Smooth muscle cell (in vitro differentiated cells): ENCODE measurements around the gene VSNL1. TPM values are rescaled to one million over a fixed set of nuclear protein-coding genes. Genes with fewer than 3 reads are reported as not detected.

Experiments used
- DNase-seq: peaks from one replicate; lab custom pipeline; 2025; ENCODE audit not compliant: unreplicated experiment; lab: John Stamatoyannopoulos, UW
- H2AFZ ChIP-seq: fragments of 200-600 bp; sonication (generic); 2 replicates; pipeline ENCODE4 v1.6.0; 2016; ENCODE audit warnings: antibody characterized with exemption, low read depth, mild to moderate bottlenecking
- H3F3A ChIP-seq: fragments of 200-600 bp; sonication (generic); 2 replicates; pipeline ENCODE4 v1.6.0; 2017; ENCODE audit warnings: antibody characterized with exemption, low read depth
- H3K27ac ChIP-seq: fragments of 200-600 bp; sonication (generic); 2 replicates; pipeline ENCODE4 v1.5.1; 2016; ENCODE audit warnings: low read depth, mild to moderate bottlenecking
- H3K27me3 ChIP-seq: fragments of 200-600 bp; sonication (generic); 2 replicates; pipeline ENCODE4 v1.6.1; 2016; ENCODE audit warnings: low read depth, mild to moderate bottlenecking
- H3K36me3 ChIP-seq: fragments of 200-600 bp; sonication (generic); 2 replicates; pipeline ENCODE4 v1.5.1; 2016; ENCODE audit warnings: low read depth
- H3K4me1 ChIP-seq: fragments of 200-600 bp; sonication (generic); 2 replicates; pipeline ENCODE4 v1.5.1; 2016; ENCODE audit warnings: low read depth
- H3K4me2 ChIP-seq: fragments of 200-600 bp; sonication (generic); 2 replicates; pipeline ENCODE4 v1.6.0; 2016; ENCODE audit warnings: mild to moderate bottlenecking
- H3K4me3 ChIP-seq: fragments of 200-600 bp; sonication (generic); 2 replicates; pipeline ENCODE4 v1.5.1; 2016; ENCODE audit warnings: mild to moderate bottlenecking
- H3K79me2 ChIP-seq: fragments of 200-600 bp; sonication (generic); 2 replicates; pipeline ENCODE4 v1.6.0; 2016; ENCODE audit warnings: low read depth, mild to moderate bottlenecking
- H3K9ac ChIP-seq: fragments of 200-600 bp; sonication (generic); 2 replicates; pipeline ENCODE4 v1.6.0; 2016; ENCODE audit warnings: low read depth
- H3K9me3 ChIP-seq: fragments of 200-600 bp; sonication (generic); replicated peaks from 2 replicates; pipeline ENCODE4 v1.5.1; 2016; ENCODE audit warnings: low read depth
- H4K20me1 ChIP-seq: fragments of 200-600 bp; sonication (generic); 2 replicates; pipeline ENCODE4 v1.6.0; 2016; ENCODE audit warnings: low read depth
- CTCF ChIP-seq: fragments of 200-600 bp; sonication (generic); IDR thresholded peaks from 2 replicates; pipeline ENCODE4 v1.5.1; 2017; ENCODE audit warnings: borderline replicate concordance, mild to moderate bottlenecking, antibody characterized with exemption; ENCODE audit not compliant: insufficient read depth, poor library complexity, severe bottlenecking
- WGBS: methylation state at CpG from one replicate; pipeline ENCODE4 v1.1.7; 2016; ENCODE audit warnings: low lambda C conversion rate; 5-methylcytosine and 5-hydroxymethylcytosine counted together
- polyA plus RNA-seq: library from polyadenylated mRNA; unstranded; fragments of >200 nt; fragmentation: Nextera tagmentation; extraction: Ambion mirVana; gene quantifications from 2 replicates; pipeline ENCODE4 v1.2.1, GENCODE V29; 2016
- total RNA-seq: library from RNA; depleted of rRNA; stranded (reverse); fragments of >200 nt; gene quantifications from 2 replicates; pipeline ENCODE4 v1.2.3, GENCODE V29; 2014

Gene VSNL1
- total and polyA plus RNA-seq, 2 experiments from 2014 or later: 2.8 to 4.5 TPM

DNA sequence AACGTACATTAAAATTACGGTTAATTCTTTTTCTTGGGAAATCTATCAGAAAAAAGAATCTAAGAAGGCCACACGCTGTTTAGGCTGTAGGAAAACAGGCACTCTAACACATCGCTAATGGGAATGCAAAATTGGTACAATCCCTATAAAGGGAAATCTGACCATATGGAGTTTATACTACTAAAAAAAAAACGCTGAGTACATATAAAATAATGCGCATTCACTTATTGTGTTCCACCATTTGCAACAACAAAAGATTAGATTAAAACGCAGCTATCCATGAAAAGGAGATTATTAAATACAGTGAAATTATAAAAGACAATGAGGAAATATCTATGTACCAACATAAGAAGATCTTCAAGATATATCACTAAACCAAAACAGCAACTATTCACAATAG lies 150.3 kb downstream of the VSNL1 start:
- Histone ChIP-seq H3K9ac (no peak overlapping the region), H4K20me1 (peaks cover 3% of the 10 kb centered on the region), H3K4me2 (no peak overlapping the region), H2AFZ (no peak overlapping the region), H3K27me3 (no peaks in the 10 kb centered on the region), H3K9me3 (no peaks in the 10 kb centered on the region), H3K79me2 (no peaks in the 10 kb centered on the region), H3K4me3 (no peak overlapping the region), H3F3A (no peaks in the 10 kb centered on the region), H3K36me3 (peaks cover 25% of the 10 kb centered on the region), H3K27ac (no peak overlapping the region), H3K4me1 (no peaks in the 10 kb centered on the region)
- WGBS: 98% methylated on average over 7 of the region's 7 CpGs
- no peak for TF ChIP-seq CTCF
- no peak for DNase-seq

Other genes starting within 250 kb of the VSNL1 start
- 0.04 and 0.22 TPM in 2 replicates for gene RAD51AP2, start 22.3 kb upstream of the VSNL1 start, total RNA-seq
- gene RAD51AP2, start 22.3 kb upstream of the VSNL1 start, polyA plus RNA-seq: 0.06 and 0.12 TPM in 2 replicates
- 18.1 and 27.2 TPM in 2 replicates for gene SMC6, start 213.1 kb downstream of the VSNL1 start, total RNA-seq
- gene SMC6, start 213.1 kb downstream of the VSNL1 start, polyA plus RNA-seq: 11.2 and 14.7 TPM in 2 replicates
- gene GEN1, start 213.4 kb downstream of the VSNL1 start, total RNA-seq: 6.7 and 8.2 TPM in 2 replicates
- 1.1 and 2.2 TPM in 2 replicates for gene GEN1, start 213.4 kb downstream of the VSNL1 start, polyA plus RNA-seq